Nephron progenitor cell (in vitro differentiated cells): ENCODE measurements around the gene RASGRF1.
"Not testable (repeated sequence)": the region's sequence is repeated elsewhere in the genome, so short reads cannot be mapped to it uniquely, and the experiment has no call there.

ENCODE experiments used
- DNase-seq: peaks from one replicate; pipeline ENCODE4 v3.0.0; 2021
- H3K27ac Mint-ChIP-seq: 2 replicates; pipeline ENCODE4 v1.8.0; 2021; ENCODE audit warnings: mild to moderate bottlenecking, moderate library complexity, mixed read lengths
- H3K27me3 Mint-ChIP-seq: 2 replicates; pipeline ENCODE4 v1.8.0; 2021; ENCODE audit warnings: mild to moderate bottlenecking, low read depth, mixed read lengths; ENCODE audit not compliant: poor library complexity
- H3K36me3 Mint-ChIP-seq: 2 replicates; pipeline ENCODE4 v1.8.0; 2021; ENCODE audit warnings: low read depth, mixed read lengths
- H3K4me1 Mint-ChIP-seq: 2 replicates; pipeline ENCODE4 v1.8.0; 2021; ENCODE audit warnings: mixed read lengths
- H3K4me3 Mint-ChIP-seq: 2 replicates; pipeline ENCODE4 v1.8.0; 2021; ENCODE audit warnings: mild to moderate bottlenecking, moderate library complexity, mixed read lengths
- H3K9me3 Mint-ChIP-seq: 2 replicates; pipeline ENCODE4 v1.8.0; 2021; ENCODE audit warnings: mild to moderate bottlenecking, moderate library complexity, mixed read lengths
- TF ChIP-seq, protein P1 (sequence below): fragments of 200-600 bp; sonication (generic); IDR thresholded peaks from 2 replicates; pipeline ENCODE4 v1.5.0; 2021; ENCODE audit warnings: antibody characterized with exemption

The RASGRF1 gene

DNA sequence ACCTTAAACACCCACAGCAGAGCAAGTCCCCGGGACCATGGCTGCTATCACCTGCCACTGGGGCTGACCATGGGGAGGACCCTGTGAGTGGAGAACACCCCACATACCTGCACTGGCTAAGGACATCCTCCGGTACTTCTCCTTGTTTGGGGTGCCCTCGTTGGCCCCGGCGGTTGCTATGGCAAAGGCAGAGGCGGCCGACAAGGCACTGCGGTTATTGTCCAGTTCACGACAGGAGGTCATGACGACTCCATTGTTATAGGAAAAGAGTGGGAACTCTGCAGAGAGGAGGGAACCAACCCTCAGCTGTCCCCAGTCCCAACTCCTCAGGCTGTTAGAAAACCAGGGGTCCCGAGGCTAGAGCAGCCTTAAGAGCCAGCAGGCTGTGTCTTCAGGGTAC lies 90.9 kb downstream of the RASGRF1 start:
- Mint-ChIP-seq H3K4me3 (no peak overlapping the region), H3K36me3 (no peaks in the 10 kb centered on the region)

GRCh38 chr15:78998526-78998925 lies 92.1 kb downstream of the RASGRF1 start:
- peaks cover 14% of the 10 kb centered on the region for H3K4me1 Mint-ChIP-seq
- TF ChIP-seq, protein P1, sequence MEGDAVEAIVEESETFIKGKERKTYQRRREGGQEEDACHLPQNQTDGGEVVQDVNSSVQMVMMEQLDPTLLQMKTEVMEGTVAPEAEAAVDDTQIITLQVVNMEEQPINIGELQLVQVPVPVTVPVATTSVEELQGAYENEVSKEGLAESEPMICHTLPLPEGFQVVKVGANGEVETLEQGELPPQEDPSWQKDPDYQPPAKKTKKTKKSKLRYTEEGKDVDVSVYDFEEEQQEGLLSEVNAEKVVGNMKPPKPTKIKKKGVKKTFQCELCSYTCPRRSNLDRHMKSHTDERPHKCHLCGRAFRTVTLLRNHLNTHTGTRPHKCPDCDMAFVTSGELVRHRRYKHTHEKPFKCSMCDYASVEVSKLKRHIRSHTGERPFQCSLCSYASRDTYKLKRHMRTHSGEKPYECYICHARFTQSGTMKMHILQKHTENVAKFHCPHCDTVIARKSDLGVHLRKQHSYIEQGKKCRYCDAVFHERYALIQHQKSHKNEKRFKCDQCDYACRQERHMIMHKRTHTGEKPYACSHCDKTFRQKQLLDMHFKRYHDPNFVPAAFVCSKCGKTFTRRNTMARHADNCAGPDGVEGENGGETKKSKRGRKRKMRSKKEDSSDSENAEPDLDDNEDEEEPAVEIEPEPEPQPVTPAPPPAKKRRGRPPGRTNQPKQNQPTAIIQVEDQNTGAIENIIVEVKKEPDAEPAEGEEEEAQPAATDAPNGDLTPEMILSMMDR: no peak
- no peaks in the 10 kb centered on the region for H3K36me3 Mint-ChIP-seq
- H3K27me3 Mint-ChIP-seq: peaks cover 10% of the 10 kb centered on the region
- no peak for DNase-seq
- no peak overlapping the region for H3K27ac Mint-ChIP-seq
- no peaks in the 10 kb centered on the region for H3K9me3 Mint-ChIP-seq
- no peak overlapping the region for H3K4me3 Mint-ChIP-seq

More for the DNA sequence above, 90.9 kb downstream of the RASGRF1 start:
- Mint-ChIP-seq H3K9me3 (no peaks in the 10 kb centered on the region), H3K27me3 (peaks cover 15% of the 10 kb centered on the region), H3K4me1 (peaks cover 20% of the 10 kb centered on the region), H3K27ac (no peak overlapping the region)
- TF ChIP-seq, protein P1: no peak
- DNase-seq: no peak

- Mint-ChIP-seq H3K4me1 (peaks cover 18% of the 10 kb centered on the region), H3K27me3 (peaks cover 8% of the 10 kb centered on the region), H3K4me3 (no peak overlapping the region), H3K27ac (no peak overlapping the region), H3K36me3 (no peaks in the 10 kb centered on the region), H3K9me3 (no peaks in the 10 kb centered on the region)
- TF ChIP-seq, protein P1: no peak
- no peak for DNase-seq
Observed at GRCh38 chr15:78997981-78998499, 92.5 kb downstream of the RASGRF1 start.

DNA sequence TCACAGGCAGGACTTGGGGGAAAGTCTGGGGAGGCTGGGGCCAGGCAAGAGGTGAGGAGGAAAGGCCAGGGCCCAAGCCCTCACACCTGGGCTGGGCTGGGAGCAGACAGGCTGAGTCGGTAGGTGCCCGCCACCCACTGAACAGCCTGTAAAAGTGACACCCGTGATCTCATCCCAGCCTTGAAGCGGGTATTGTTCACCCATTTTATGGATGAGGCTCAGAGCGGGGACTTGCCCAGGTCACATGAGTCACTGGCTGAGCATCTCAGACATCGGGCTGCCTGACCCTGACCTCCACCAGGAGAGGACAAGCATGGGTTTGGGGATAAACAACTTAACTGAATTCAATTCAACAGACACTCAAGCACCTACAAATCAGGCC lies 93.7 kb downstream of the RASGRF1 start:
- H3K27me3 Mint-ChIP-seq: peaks cover 6% of the 10 kb centered on the region
- TF ChIP-seq, protein P1: no peak
- H3K4me3 Mint-ChIP-seq: no peak overlapping the region
- no peaks in the 10 kb centered on the region for H3K36me3 Mint-ChIP-seq
- H3K4me1 Mint-ChIP-seq: peaks cover 19% of the 10 kb centered on the region
- peak overlapping the region; percentile 91 for H3K27ac Mint-ChIP-seq
- DNase-seq: no peak
- no peaks in the 10 kb centered on the region for H3K9me3 Mint-ChIP-seq

DNA sequence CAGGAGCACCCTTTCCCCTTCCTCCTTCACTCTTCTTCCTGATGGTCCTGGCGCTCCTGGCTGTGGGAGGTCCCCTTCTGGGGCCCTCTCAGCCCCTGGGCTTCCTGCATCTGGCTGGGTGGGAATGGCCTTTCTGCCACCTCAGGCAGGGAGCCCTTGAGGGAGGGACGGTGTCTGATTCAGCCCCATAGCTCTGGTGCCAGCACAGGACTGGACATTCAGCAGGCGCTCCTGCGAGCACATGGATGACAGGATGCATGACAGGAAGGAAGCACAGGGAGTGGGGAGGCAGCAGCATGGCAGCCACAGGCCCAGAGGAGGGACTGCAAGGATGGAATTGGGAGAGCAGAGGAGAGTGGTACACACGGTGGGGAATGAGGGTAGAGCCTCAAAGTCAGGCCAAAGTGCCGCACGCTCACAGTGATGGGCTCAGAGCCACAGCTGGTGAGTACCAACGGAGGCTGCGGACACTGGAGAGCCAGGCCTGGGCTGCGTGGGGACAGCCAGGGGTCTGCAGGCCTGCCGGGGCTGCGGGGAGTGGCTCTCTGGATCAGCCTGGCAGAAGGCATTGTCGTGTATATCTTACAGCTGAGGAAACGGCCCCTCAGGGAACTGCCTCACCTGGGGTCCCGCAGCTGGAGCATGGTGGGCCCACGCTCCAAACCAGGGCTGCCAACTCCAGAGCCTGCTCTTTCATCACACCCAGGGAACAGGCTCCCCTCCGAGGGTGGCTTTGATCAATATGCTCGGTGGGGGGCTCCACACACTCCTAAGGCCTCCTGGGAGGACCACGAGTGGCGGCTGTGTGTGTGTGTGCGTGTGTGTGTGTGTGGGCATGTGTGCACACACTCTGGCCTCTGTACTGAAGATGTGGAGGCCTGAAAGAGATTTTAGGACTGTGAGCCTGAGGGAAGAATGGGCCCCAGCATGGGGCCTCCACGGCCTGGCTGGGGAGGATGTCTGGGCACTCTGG lies 94.4 kb downstream of the RASGRF1 start:
- peak overlapping the region; percentile 91 for H3K27ac Mint-ChIP-seq
- no peaks in the 10 kb centered on the region for H3K36me3 Mint-ChIP-seq
- peaks cover 6% of the 10 kb centered on the region for H3K27me3 Mint-ChIP-seq
- H3K9me3 Mint-ChIP-seq: no peaks in the 10 kb centered on the region
- peaks cover 19% of the 10 kb centered on the region for H3K4me1 Mint-ChIP-seq
- H3K4me3 Mint-ChIP-seq: no peak overlapping the region
- TF ChIP-seq, protein P1: no peak
- DNase-seq: no peak

- H3K27ac Mint-ChIP-seq, DNase-seq, H3K9me3 Mint-ChIP-seq, H3K27me3 Mint-ChIP-seq, H3K36me3 Mint-ChIP-seq, H3K4me3 Mint-ChIP-seq: not testable (repeated sequence)
- H3K4me1 Mint-ChIP-seq: peaks cover 19% of the 10 kb centered on the region
Observed at GRCh38 chr15:78995161-78995560, 95.4 kb downstream of the RASGRF1 start.
